Neural cell (in vitro differentiated cells): Measurements from ENCODE around the gene GRID1. TPM values are rescaled to one million over a fixed set of nuclear protein-coding genes. Genes with fewer than 3 reads are reported as not detected.

Experiments used
- H2AFZ ChIP-seq: fragments of 200-600, 300-800 bp; sonication (generic), shearing (Covaris generic); 2 replicates; pipeline ENCODE4 v1.6.0; 2014; ENCODE audit warnings: low read depth, mild to moderate bottlenecking, antibody characterized with exemption, low read length, moderate library complexity
- H3F3A ChIP-seq: fragments of 200-600 bp; shearing (Covaris generic); 2 replicates; pipeline ENCODE4 v1.6.1; 2016; ENCODE audit warnings: mild to moderate bottlenecking, moderate library complexity, mixed read lengths, antibody characterized with exemption, low read length; ENCODE audit not compliant: insufficient read depth, poor library complexity, severe bottlenecking
- H3K27ac ChIP-seq: fragments of 200-600, 300-800 bp; sonication (generic), shearing (Covaris generic); 2 replicates; pipeline ENCODE4 v1.5.1; 2014; ENCODE audit warnings: mild to moderate bottlenecking, low read length, moderate library complexity
- H3K27me3 ChIP-seq: fragments of 300-800, 200-600 bp; sonication (generic), shearing (Covaris generic); 2 replicates; pipeline ENCODE4 v1.6.0; 2014; ENCODE audit warnings: mild to moderate bottlenecking, low read depth, low read length, moderate library complexity; ENCODE audit not compliant: insufficient read depth
- H3K36me3 ChIP-seq: fragments of 300-800, 200-600 bp; sonication (generic), shearing (Covaris generic); 2 replicates; pipeline ENCODE4 v1.5.1; 2014; ENCODE audit warnings: mild to moderate bottlenecking, antibody characterized with exemption, low read length, moderate library complexity; ENCODE audit not compliant: insufficient read depth
- H3K4me2 ChIP-seq: fragments of 300-800, 200-600 bp; sonication (generic), shearing (Covaris generic); 2 replicates; pipeline ENCODE4 v1.6.0; 2014; ENCODE audit warnings: mild to moderate bottlenecking, low read length
- H3K4me3 ChIP-seq: fragments of 300-800, 200-600 bp; sonication (generic), shearing (Covaris generic); 2 replicates; pipeline ENCODE4 v1.5.1; 2014; ENCODE audit warnings: mild to moderate bottlenecking, low read length, moderate library complexity
- H3K79me2 ChIP-seq: fragments of 200-600 bp; shearing (Covaris generic); replicated peaks from 2 replicates; pipeline ENCODE4 v1.6.0; 2014; ENCODE audit warnings: mild to moderate bottlenecking, low read length, moderate library complexity; ENCODE audit not compliant: insufficient read depth
- H3K9ac ChIP-seq: fragments of 300-800, 200-600 bp; sonication (generic), shearing (Covaris generic); 2 replicates; pipeline ENCODE4 v1.6.1; 2016; ENCODE audit warnings: mild to moderate bottlenecking, low read length, mixed read lengths
- H3K9me2 ChIP-seq: fragments of 200-600 bp; shearing (Covaris generic); 2 replicates; pipeline ENCODE4 v1.6.1; 2016; ENCODE audit warnings: mild to moderate bottlenecking, low read length, mixed read lengths; ENCODE audit not compliant: insufficient read depth
- H3K9me3 ChIP-seq: fragments of 200-600, 300-800 bp; sonication (generic), shearing (Covaris generic); 2 replicates; pipeline ENCODE4 v1.6.1; 2016; ENCODE audit warnings: mild to moderate bottlenecking, mixed run types, low read length, moderate library complexity, mixed read lengths
- H4K20me1 ChIP-seq: fragments of 200-600 bp; shearing (Covaris generic); 2 replicates; pipeline ENCODE4 v1.6.1; 2016; ENCODE audit warnings: mild to moderate bottlenecking, mixed run types; ENCODE audit not compliant: insufficient read depth
- EP300 ChIP-seq: fragments of 450-650 bp; conservative IDR thresholded peaks from 2 replicates; pipeline ENCODE4 v1.6.1; 2014; ENCODE audit warnings: antibody characterized with exemption, mild to moderate bottlenecking, moderate library complexity; ENCODE audit not compliant: poor library complexity, severe bottlenecking
- EZH2 ChIP-seq: fragments of 200-600, 300-800 bp; shearing (Covaris generic), sonication (generic); IDR thresholded peaks from 2 replicates; pipeline ENCODE4 v1.6.1; 2014; ENCODE audit warnings: antibody characterized with exemption, low read length, borderline replicate concordance, mild to moderate bottlenecking; ENCODE audit not compliant: insufficient read depth, poor library complexity, severe bottlenecking
- MXI1 ChIP-seq: fragments of 450-650 bp; conservative IDR thresholded peaks from 2 replicates; pipeline ENCODE4 v1.6.1; 2014; ENCODE audit warnings: antibody characterized with exemption, mild to moderate bottlenecking; ENCODE audit not compliant: poor library complexity, severe bottlenecking
- POLR2AphosphoS5 ChIP-seq: IDR thresholded peaks from 2 replicates; pipeline ENCODE4 v1.6.1; 2012
- RAD21 ChIP-seq: fragments of 450-650 bp; conservative IDR thresholded peaks from 2 replicates; pipeline ENCODE4 v1.6.1; 2014; ENCODE audit warnings: antibody characterized with exemption, mild to moderate bottlenecking, moderate library complexity
- SMC3 ChIP-seq: fragments of 450-650 bp; conservative IDR thresholded peaks from 2 replicates; pipeline ENCODE4 v1.6.1; 2014; ENCODE audit warnings: antibody characterized with exemption, mild to moderate bottlenecking, moderate library complexity; ENCODE audit not compliant: poor library complexity
- TAF1 ChIP-seq: IDR thresholded peaks from 2 replicates; pipeline ENCODE4 v1.6.1; 2012; ENCODE audit warnings: low read depth
- polyA plus RNA-seq: library from polyadenylated mRNA; depleted of rRNA; stranded (reverse); fragments of >200 nt; gene quantifications from 2 replicates; pipeline ENCODE4 v1.2.3, GENCODE V29; 2014
- TF ChIP-seq, protein P1 (sequence below): IDR thresholded peaks from 2 replicates; pipeline ENCODE4 v1.6.1; 2012; ENCODE audit warnings: borderline replicate concordance
- TF ChIP-seq, protein P2 (sequence below): fragments of 450-650 bp; IDR thresholded peaks from 2 replicates; pipeline ENCODE4 v1.5.1; 2014; ENCODE audit warnings: antibody characterized with exemption, mild to moderate bottlenecking, moderate library complexity; ENCODE audit not compliant: poor library complexity, severe bottlenecking

The GRID1 gene
- polyA plus RNA-seq, 1 donor from 2014 or later, result 7.3 TPM

DNA sequence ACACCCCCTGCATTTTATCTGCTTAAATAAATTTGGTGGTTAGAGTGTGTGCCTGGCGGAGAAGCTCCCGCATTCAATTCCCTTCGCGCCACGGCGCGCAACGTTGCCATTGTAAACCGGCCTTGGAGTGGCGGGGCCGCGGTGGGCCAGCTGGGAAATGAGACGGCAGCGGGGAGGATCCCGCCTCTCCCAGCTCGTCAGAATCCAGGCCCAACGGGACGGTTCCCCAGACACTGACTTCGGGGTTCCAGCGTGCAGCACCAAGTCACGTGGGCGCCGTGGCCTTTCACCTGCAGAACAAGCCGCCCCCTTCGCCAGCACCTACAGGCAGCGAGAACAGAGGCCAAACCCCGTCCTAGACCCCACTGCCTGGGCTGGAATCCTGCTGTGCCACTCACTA, 103.4 kb downstream of the GRID1 start:
- no peaks in the 10 kb centered on the region for H3K9me2 ChIP-seq
- no peaks in the 10 kb centered on the region for H3F3A ChIP-seq
- no peak overlapping the region for H3K9ac ChIP-seq
- H3K27me3 ChIP-seq, result no peaks in the 10 kb centered on the region
- no peak overlapping the region for H3K4me3 ChIP-seq
- H3K79me2 ChIP-seq, result no peaks in the 10 kb centered on the region
- no peak overlapping the region for H2AFZ ChIP-seq
- H3K27ac ChIP-seq, result no peak overlapping the region
- H3K36me3 ChIP-seq, result no peaks in the 10 kb centered on the region
- TF ChIP-seq EZH2, result no peak
- no peak for TF ChIP-seq EP300
- TF ChIP-seq RAD21, result no peak
- TF ChIP-seq, protein P1, sequence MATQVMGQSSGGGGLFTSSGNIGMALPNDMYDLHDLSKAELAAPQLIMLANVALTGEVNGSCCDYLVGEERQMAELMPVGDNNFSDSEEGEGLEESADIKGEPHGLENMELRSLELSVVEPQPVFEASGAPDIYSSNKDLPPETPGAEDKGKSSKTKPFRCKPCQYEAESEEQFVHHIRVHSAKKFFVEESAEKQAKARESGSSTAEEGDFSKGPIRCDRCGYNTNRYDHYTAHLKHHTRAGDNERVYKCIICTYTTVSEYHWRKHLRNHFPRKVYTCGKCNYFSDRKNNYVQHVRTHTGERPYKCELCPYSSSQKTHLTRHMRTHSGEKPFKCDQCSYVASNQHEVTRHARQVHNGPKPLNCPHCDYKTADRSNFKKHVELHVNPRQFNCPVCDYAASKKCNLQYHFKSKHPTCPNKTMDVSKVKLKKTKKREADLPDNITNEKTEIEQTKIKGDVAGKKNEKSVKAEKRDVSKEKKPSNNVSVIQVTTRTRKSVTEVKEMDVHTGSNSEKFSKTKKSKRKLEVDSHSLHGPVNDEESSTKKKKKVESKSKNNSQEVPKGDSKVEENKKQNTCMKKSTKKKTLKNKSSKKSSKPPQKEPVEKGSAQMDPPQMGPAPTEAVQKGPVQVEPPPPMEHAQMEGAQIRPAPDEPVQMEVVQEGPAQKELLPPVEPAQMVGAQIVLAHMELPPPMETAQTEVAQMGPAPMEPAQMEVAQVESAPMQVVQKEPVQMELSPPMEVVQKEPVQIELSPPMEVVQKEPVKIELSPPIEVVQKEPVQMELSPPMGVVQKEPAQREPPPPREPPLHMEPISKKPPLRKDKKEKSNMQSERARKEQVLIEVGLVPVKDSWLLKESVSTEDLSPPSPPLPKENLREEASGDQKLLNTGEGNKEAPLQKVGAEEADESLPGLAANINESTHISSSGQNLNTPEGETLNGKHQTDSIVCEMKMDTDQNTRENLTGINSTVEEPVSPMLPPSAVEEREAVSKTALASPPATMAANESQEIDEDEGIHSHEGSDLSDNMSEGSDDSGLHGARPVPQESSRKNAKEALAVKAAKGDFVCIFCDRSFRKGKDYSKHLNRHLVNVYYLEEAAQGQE, result no peak
- no peak for TF ChIP-seq POLR2AphosphoS5
- TF ChIP-seq TAF1, result no peak
- no peak for TF ChIP-seq MXI1
- TF ChIP-seq, protein P2, sequence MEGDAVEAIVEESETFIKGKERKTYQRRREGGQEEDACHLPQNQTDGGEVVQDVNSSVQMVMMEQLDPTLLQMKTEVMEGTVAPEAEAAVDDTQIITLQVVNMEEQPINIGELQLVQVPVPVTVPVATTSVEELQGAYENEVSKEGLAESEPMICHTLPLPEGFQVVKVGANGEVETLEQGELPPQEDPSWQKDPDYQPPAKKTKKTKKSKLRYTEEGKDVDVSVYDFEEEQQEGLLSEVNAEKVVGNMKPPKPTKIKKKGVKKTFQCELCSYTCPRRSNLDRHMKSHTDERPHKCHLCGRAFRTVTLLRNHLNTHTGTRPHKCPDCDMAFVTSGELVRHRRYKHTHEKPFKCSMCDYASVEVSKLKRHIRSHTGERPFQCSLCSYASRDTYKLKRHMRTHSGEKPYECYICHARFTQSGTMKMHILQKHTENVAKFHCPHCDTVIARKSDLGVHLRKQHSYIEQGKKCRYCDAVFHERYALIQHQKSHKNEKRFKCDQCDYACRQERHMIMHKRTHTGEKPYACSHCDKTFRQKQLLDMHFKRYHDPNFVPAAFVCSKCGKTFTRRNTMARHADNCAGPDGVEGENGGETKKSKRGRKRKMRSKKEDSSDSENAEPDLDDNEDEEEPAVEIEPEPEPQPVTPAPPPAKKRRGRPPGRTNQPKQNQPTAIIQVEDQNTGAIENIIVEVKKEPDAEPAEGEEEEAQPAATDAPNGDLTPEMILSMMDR, result no peak
- no peaks in the 10 kb centered on the region for H4K20me1 ChIP-seq
- H3K9me3 ChIP-seq, result no peaks in the 10 kb centered on the region
- H3K4me2 ChIP-seq, result no peak overlapping the region

- Histone ChIP-seq H2AFZ (no peak overlapping the region), H3K9ac (no peak overlapping the region)
These were observed 103.9 kb downstream of the GRID1 start for GRCh38 chr10:86262688-86263181.

More at GRCh38 chr10:86262688-86263181, 103.9 kb downstream of the GRID1 start:
- H3K79me2 ChIP-seq, result no peaks in the 10 kb centered on the region
- no peaks in the 10 kb centered on the region for H3K27me3 ChIP-seq
- no peaks in the 10 kb centered on the region for H3K9me2 ChIP-seq
- no peaks in the 10 kb centered on the region for H4K20me1 ChIP-seq
- H3F3A ChIP-seq, result no peaks in the 10 kb centered on the region
- no peaks in the 10 kb centered on the region for H3K9me3 ChIP-seq
- H3K4me2 ChIP-seq, result no peak overlapping the region
- no peak overlapping the region for H3K27ac ChIP-seq
- H3K36me3 ChIP-seq, result no peaks in the 10 kb centered on the region
- TF ChIP-seq MXI1 (no peak), SMC3 (no peak), EP300 (no peak), TAF1 (no peak), POLR2AphosphoS5 (no peak), EZH2 (no peak), RAD21 (no peak)
- TF ChIP-seq, protein P1, result no peak
- TF ChIP-seq, protein P2, result no peak
- no peak overlapping the region for H3K4me3 ChIP-seq
